WI38 (cell line): ENCODE measurements around the gene STIP1.

Experiments
- H3K4me3 ChIP-seq: 2 replicates; pipeline ENCODE4 v1.5.1; 2011; ENCODE audit warnings: low read depth, mild to moderate bottlenecking, control low read depth, low read length
- CTCF ChIP-seq: IDR thresholded peaks from 2 replicates; pipeline ENCODE4 v1.5.1; 2012; ENCODE audit warnings: low read depth, mild to moderate bottlenecking, control low read depth, low read length

Gene STIP1

GRCh38 chr11:64209563-64209843 is 23.5 kb downstream of the STIP1 start:
- no peak for TF ChIP-seq CTCF
- H3K4me3 ChIP-seq = no peak overlapping the region

GRCh38 chr11:64210301-64211020 is 24.5 kb downstream of the STIP1 start:
- no peak for TF ChIP-seq CTCF
- H3K4me3 ChIP-seq = no peak overlapping the region

- H3K4me3 ChIP-seq = no peak overlapping the region
Observed at GRCh38 chr11:64211181-64211872, 25.4 kb downstream of the STIP1 start.

GRCh38 chr11:64216879-64217278 is 30.9 kb downstream of the STIP1 start:
- TF ChIP-seq CTCF = no peak

More at GRCh38 chr11:64211181-64211872, 25.4 kb downstream of the STIP1 start:
- no peak for TF ChIP-seq CTCF

GRCh38 chr11:64218628-64219353 is 32.8 kb downstream of the STIP1 start:
- H3K4me3 ChIP-seq = no peak overlapping the region
- no peak for TF ChIP-seq CTCF

More at GRCh38 chr11:64216879-64217278, 30.9 kb downstream of the STIP1 start:
- no peak overlapping the region for H3K4me3 ChIP-seq

GRCh38 chr11:64219354-64219684 is 33.3 kb downstream of the STIP1 start:
- TF ChIP-seq CTCF = no peak
- H3K4me3 ChIP-seq = no peak overlapping the region

GRCh38 chr11:64219755-64220154 is 33.8 kb downstream of the STIP1 start:
- no peak overlapping the region for H3K4me3 ChIP-seq
- TF ChIP-seq CTCF = no peak
